Astrocyte of the hippocampus (primary cell): ENCODE data around the gene FBXO10.
"Not testable (repeated sequence)": the region's sequence is repeated elsewhere in the genome, so short reads cannot be mapped to it uniquely, and the experiment has no call there.

Experiments
- DNase-seq: peaks from one replicate; pipeline ENCODE4 v3.0.0; 2011; ENCODE audit warnings: low read depth, low spot score

Gene FBXO10

GRCh38 chr9:37575921-37576721 is at the start of gene FBXO10:
Gene FBXO10, minus strand, starts transcription at chr9:37576380. Its CDS starts 34,612 bp downstream, at chr9:37541768.
- DNase-seq, result peak; percentile 91

GRCh38 chr9:37625758-37626147 is 49.6 kb upstream of the FBXO10 start:
- no peak for DNase-seq

- no peak for DNase-seq
Observed at GRCh38 chr9:37625036-37625757, 49.0 kb upstream of the FBXO10 start.

- DNase-seq, result no peak
Observed at GRCh38 chr9:37624073-37624472, 47.9 kb upstream of the FBXO10 start.

- no peak for DNase-seq
Observed at GRCh38 chr9:37623267-37623666, 47.1 kb upstream of the FBXO10 start.

GRCh38 chr9:37622462-37622861 is 46.3 kb upstream of the FBXO10 start:
- DNase-seq, result no peak

- DNase-seq, result no peak
Observed at GRCh38 chr9:37621273-37622121, 45.3 kb upstream of the FBXO10 start.

GRCh38 chr9:37620396-37620795 is 44.2 kb upstream of the FBXO10 start:
- DNase-seq, result no peak

GRCh38 chr9:37619806-37620205 is 43.6 kb upstream of the FBXO10 start:
- no peak for DNase-seq

- DNase-seq, result peak; percentile 20
Observed at GRCh38 chr9:37618817-37619216, 42.6 kb upstream of the FBXO10 start.

- DNase-seq, result peak; percentile 65
Observed at GRCh38 chr9:37617832-37618231, 41.7 kb upstream of the FBXO10 start.

GRCh38 chr9:37617161-37617560 is 41.0 kb upstream of the FBXO10 start:
- DNase-seq, result no peak

- no peak for DNase-seq
Observed at GRCh38 chr9:37611961-37612360, 35.8 kb upstream of the FBXO10 start.

GRCh38 chr9:37611014-37611413 is 34.8 kb upstream of the FBXO10 start:
- DNase-seq, result no peak

- no peak for DNase-seq
Observed at GRCh38 chr9:37609735-37610397, 33.7 kb upstream of the FBXO10 start.

GRCh38 chr9:37608250-37608649 is 32.1 kb upstream of the FBXO10 start:
- DNase-seq, result no peak

- no peak for DNase-seq
Observed at GRCh38 chr9:37604296-37604695, 28.1 kb upstream of the FBXO10 start.

GRCh38 chr9:37602817-37603216 is 26.6 kb upstream of the FBXO10 start:
- DNase-seq, result no peak

- DNase-seq, result not testable (repeated sequence)
Observed at GRCh38 chr9:37602061-37602460, 25.9 kb upstream of the FBXO10 start.

- DNase-seq, result no peak
Observed at GRCh38 chr9:37596504-37596903, 20.3 kb upstream of the FBXO10 start.

GRCh38 chr9:37593883-37594448 is 17.8 kb upstream of the FBXO10 start:
- DNase-seq, result no peak
